Hematopoietic multipotent progenitor cell treated with erythropoietin and hydrocortisone succinate and interleukin-3 and kit ligand, for 6 days (in vitro differentiated cells): ENCODE data around the gene PRM3.

Experiments used
- DNase-seq: peaks from one replicate; pipeline ENCODE4 v3.0.0-alpha.2; 2015

The PRM3 gene

DNA sequence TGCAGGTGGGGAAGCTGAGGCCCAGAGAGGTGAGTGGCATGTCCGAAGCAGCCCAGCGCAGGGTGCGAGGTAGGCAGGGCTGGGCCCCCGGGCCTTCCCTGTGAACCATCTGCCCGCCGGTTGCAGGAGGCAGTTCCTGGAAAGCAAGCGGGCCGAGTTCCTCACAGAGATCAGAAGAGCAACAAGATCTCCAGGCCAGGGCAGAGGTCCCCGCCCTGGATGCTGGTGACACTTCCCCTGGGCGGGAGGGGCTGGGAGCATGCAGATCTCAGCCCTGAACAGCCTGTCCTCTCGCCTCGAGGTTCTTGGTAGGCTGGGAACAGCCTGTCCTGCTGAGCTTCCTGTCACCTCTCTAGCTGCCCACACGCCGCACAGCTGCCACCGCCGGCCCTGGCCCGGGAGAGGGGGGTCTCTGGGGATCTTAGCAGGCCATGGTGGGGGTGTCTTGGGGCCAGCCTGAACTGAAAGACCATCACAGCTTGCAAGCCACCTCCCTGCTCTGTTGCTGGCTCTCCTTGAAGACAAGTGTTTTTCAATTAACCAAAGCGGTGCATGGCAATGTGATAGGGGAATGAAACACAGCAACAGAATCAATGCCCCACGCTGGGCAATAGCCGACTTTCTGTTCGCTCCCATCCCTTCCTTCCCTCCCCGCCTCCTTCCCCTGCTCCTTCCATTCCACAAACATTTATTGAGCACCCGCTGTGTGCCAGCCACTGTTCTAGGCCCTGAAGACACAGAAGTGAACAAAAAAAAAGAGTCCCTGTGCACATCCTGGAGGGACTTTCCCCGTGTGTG is 49.1 kb downstream of the PRM3 start:
- DNase-seq: peak; percentile 96
